Vagina (tissue), 2 donors: ENCODE results near the gene TSSK6.

Experiments
- POLR2AphosphoS5 ChIP-seq, 2 donors: sonication (generic); formaldehyde crosslinking; IDR thresholded peaks; one replicate each; pipeline ENCODE4 v1.9.0; 2017; ENCODE audit warnings: antibody characterized with exemption in 2 of 2, mild to moderate bottlenecking in 2 of 2, low read depth in 1 of 2; ENCODE audit not compliant: insufficient read depth in 1 of 2
- TF ChIP-seq, protein P1 (sequence below), 3 experiments: fragments of 450-650 bp in 2 of 3; fragments of 200-600 bp in 1 of 3; sonication (generic) in 1 of 3; IDR thresholded peaks; one replicate each; pipeline ENCODE4 v1.5.1; 2017 to 2019; ENCODE audit warnings: antibody characterized with exemption in 3 of 3, mild to moderate bottlenecking in 2 of 3, moderate library complexity in 2 of 3

DNA sequence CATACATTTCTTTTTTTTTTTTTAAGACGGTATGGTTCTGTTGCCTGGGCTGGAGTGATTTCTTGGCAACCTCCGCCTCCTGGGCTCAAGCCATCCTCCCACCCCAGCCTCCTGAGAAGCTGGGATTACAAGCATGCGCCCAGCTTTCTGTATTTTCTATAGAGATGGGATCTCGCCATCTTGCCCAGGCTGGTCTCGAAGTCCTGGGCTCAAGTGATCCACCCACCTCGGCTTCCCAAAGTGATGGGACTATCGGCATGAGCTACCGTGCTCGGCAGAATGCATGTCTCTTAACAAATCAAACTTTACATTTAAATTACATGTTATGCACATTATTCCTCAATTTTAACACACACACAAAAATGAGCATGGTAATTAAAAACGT, 1.9 kb upstream of the TSSK6 start:
- TF ChIP-seq POLR2AphosphoS5 (IDR thresholded peaks at IDR 0.05; ENCODE audit: insufficient read depth in 1 of 2, low read depth in 1 of 2) = no peak
- TF ChIP-seq, protein P1, sequence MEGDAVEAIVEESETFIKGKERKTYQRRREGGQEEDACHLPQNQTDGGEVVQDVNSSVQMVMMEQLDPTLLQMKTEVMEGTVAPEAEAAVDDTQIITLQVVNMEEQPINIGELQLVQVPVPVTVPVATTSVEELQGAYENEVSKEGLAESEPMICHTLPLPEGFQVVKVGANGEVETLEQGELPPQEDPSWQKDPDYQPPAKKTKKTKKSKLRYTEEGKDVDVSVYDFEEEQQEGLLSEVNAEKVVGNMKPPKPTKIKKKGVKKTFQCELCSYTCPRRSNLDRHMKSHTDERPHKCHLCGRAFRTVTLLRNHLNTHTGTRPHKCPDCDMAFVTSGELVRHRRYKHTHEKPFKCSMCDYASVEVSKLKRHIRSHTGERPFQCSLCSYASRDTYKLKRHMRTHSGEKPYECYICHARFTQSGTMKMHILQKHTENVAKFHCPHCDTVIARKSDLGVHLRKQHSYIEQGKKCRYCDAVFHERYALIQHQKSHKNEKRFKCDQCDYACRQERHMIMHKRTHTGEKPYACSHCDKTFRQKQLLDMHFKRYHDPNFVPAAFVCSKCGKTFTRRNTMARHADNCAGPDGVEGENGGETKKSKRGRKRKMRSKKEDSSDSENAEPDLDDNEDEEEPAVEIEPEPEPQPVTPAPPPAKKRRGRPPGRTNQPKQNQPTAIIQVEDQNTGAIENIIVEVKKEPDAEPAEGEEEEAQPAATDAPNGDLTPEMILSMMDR (IDR thresholded peaks at IDR 0.05) = no peak
